C4-2B (cell line): ENCODE results near the gene CNTN4.

Source experiments
- ZFX ChIP-seq: fragments of 450-650 bp; IDR thresholded peaks from 2 replicates; pipeline ENCODE4 v1.6.1; 2017
- TF ChIP-seq, protein P1 (sequence below): fragments of 450-650 bp; conservative IDR thresholded peaks from 2 replicates; pipeline ENCODE4 v1.5.1; 2017; ENCODE audit warnings: mild to moderate bottlenecking

DNA sequence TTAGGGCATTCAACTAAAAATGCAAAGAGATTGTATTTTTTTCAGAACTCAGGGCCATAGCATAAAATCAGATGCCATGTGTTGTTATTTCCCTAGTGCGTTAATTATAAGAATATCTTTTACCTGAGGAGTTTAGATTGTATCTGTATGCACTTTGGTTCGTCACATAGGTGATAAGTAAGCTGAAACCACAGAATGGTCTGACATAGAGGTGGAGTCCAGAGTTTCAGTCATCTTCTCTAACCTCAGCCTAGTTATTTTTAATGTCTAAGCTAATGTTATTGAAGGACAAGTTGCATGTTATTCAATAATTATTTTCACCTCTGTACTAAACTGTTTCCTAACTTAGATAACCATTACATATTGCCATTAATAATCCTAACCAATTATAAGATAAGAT is 27.1 kb upstream of the CNTN4 start:
- TF ChIP-seq, protein P1, sequence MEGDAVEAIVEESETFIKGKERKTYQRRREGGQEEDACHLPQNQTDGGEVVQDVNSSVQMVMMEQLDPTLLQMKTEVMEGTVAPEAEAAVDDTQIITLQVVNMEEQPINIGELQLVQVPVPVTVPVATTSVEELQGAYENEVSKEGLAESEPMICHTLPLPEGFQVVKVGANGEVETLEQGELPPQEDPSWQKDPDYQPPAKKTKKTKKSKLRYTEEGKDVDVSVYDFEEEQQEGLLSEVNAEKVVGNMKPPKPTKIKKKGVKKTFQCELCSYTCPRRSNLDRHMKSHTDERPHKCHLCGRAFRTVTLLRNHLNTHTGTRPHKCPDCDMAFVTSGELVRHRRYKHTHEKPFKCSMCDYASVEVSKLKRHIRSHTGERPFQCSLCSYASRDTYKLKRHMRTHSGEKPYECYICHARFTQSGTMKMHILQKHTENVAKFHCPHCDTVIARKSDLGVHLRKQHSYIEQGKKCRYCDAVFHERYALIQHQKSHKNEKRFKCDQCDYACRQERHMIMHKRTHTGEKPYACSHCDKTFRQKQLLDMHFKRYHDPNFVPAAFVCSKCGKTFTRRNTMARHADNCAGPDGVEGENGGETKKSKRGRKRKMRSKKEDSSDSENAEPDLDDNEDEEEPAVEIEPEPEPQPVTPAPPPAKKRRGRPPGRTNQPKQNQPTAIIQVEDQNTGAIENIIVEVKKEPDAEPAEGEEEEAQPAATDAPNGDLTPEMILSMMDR, result no peak
- no peak for TF ChIP-seq ZFX
